ENCODE results near the gene DIS3L2. TPM values are rescaled to one million over a fixed set of nuclear protein-coding genes. Genes with fewer than 3 reads are reported as not detected.

Gene DIS3L2
- total and polyA plus RNA-seq, 2 of the 4 experiments (the other 2 are of a cell fraction), result 14.7 to 19.2 TPM

- Histone ChIP-seq H2AFZ (replicated peaks; ENCODE audit: low read length, poor library complexity) (no peak overlapping the region), H3K4me3 (ENCODE audit: insufficient read depth, low read depth, low read length) (no peak overlapping the region), H2AK5ac (ENCODE audit: low read depth, low read length) (no peak overlapping the region), H2BK20ac (ENCODE audit: low read depth, low read length) (no peak overlapping the region), H3K14ac (replicated peaks; ENCODE audit: low read depth, low read length) (no peak overlapping the region), H3K36me3 (ENCODE audit: control insufficient read depth, insufficient read depth, low read length) (0 out of 2 replicates have a peak, but pooled peaks cover 2% of the 10 kb centered on the region), H2BK120ac (ENCODE audit: low read depth, low read length) (no peak overlapping the region), H3K27me3 (ENCODE audit: control insufficient read depth, insufficient read depth, low read length) (no peaks in the 10 kb centered on the region), H4K5ac (ENCODE audit: low read depth, low read length) (no peak overlapping the region), H2BK15ac (ENCODE audit: low read depth, low read length) (no peak overlapping the region), H3K79me1 (ENCODE audit: low read depth in 1 of 2, low read length in 2 of 2) (no peaks in the 10 kb centered on the region; a peak in 1 of 4 replicates), H3K9ac (ENCODE audit: low read depth, low read length) (no peak overlapping the region), H3K4me2 (ENCODE audit: low read depth, low read length) (no peak overlapping the region), H3K4ac (ENCODE audit: low read depth, low read length) (no peak overlapping the region), H4K91ac (ENCODE audit: insufficient read depth, low read depth, low read length) (no peak overlapping the region), H2BK5ac (ENCODE audit: low read depth, low read length, poor library complexity, severe bottlenecking) (no peak overlapping the region), H3K27ac (ENCODE audit: insufficient read depth, low read length) (no peak overlapping the region), H3K18ac (ENCODE audit: low read depth, low read length) (no peak overlapping the region), H4K20me1 (ENCODE audit: insufficient read depth, low read length) (no peaks in the 10 kb centered on the region), H3K9me3 (ENCODE audit: control insufficient read depth, insufficient read depth, low read length) (peaks cover 2% of the 10 kb centered on the region; the same call in 1 of the 2 replicates), H2AK9ac (replicated peaks; ENCODE audit: low read depth, low read length, poor library complexity) (no peak overlapping the region), H3K4me1 (ENCODE audit: control insufficient read depth, insufficient read depth, low read length) (no peaks in the 10 kb centered on the region), H3K56ac (ENCODE audit: extremely low read depth, insufficient read depth, low read length) (no peak overlapping the region), H3K9me1 (ENCODE audit: insufficient read depth, low read length) (no peaks in the 10 kb centered on the region), H3K23ac (ENCODE audit: low read depth, low read length) (no peak overlapping the region), H4K8ac (ENCODE audit: low read depth in 2 of 2, low read length in 2 of 2) (no peak overlapping the region)
- TF ChIP-seq MXI1 (IDR thresholded peaks at IDR 0.05; ENCODE audit: borderline replicate concordance, low read depth, low read length) (no peak), MAZ (IDR thresholded peaks at IDR 0.05; ENCODE audit: borderline replicate concordance, low read depth, low read length) (no peak), BHLHE40 (IDR thresholded peaks at IDR 0.05; ENCODE audit: low read depth, low read length) (no peak), CHD1 (IDR thresholded peaks at IDR 0.05; ENCODE audit: low read depth, low read length) (no peak), RFX5 (IDR thresholded peaks at IDR 0.05; ENCODE audit: low read depth, low read length) (no peak), FOS (IDR thresholded peaks at IDR 0.05; ENCODE audit: low read depth, low read length) (no peak), CEBPB (IDR thresholded peaks at IDR 0.05; ENCODE audit: low read depth, low read length) (no peak), RCOR1 (IDR thresholded peaks at IDR 0.05; ENCODE audit: insufficient replicate concordance, low read length) (no peak), NFE2L2 (IDR thresholded peaks at IDR 0.05; ENCODE audit: low read depth, low read length) (no peak), MAFK (IDR thresholded peaks at IDR 0.05; ENCODE audit: low read depth, low read length) (no peak), SMC3 (IDR thresholded peaks at IDR 0.05; ENCODE audit: low read depth, low read length) (no peak), POLR2A (IDR thresholded peaks at IDR 0.05; ENCODE audit: low read depth, low read length) (no peak), RAD21 (IDR thresholded peaks at IDR 0.05; ENCODE audit: low read length) (no peak), ELK1 (IDR thresholded peaks at IDR 0.05; ENCODE audit: borderline replicate concordance, low read depth, low read length) (no peak), USF2 (IDR thresholded peaks at IDR 0.05; ENCODE audit: low read depth, low read length) (no peak)
- TF ChIP-seq, protein P1, sequence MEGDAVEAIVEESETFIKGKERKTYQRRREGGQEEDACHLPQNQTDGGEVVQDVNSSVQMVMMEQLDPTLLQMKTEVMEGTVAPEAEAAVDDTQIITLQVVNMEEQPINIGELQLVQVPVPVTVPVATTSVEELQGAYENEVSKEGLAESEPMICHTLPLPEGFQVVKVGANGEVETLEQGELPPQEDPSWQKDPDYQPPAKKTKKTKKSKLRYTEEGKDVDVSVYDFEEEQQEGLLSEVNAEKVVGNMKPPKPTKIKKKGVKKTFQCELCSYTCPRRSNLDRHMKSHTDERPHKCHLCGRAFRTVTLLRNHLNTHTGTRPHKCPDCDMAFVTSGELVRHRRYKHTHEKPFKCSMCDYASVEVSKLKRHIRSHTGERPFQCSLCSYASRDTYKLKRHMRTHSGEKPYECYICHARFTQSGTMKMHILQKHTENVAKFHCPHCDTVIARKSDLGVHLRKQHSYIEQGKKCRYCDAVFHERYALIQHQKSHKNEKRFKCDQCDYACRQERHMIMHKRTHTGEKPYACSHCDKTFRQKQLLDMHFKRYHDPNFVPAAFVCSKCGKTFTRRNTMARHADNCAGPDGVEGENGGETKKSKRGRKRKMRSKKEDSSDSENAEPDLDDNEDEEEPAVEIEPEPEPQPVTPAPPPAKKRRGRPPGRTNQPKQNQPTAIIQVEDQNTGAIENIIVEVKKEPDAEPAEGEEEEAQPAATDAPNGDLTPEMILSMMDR (conservative IDR thresholded peaks at IDR 0.05; ENCODE audit: low read depth, low read length), result no peak
- BruUV-seq (replicated peaks), result no TSS peak
- in situ Hi-C loops (cut with MboI; ENCODE audit: low sequenced_read_pairs), result no loop called here
- dilution Hi-C loops (cut with HindIII; ENCODE audit: low sequenced_read_pairs, unreplicated experiment), result no loop called here
- DNase-seq (no peak), ATAC-seq (ENCODE audit: low read depth) (no peak)
- ChIA-PET POLR2A (ENCODE audit: unreplicated experiment) (no interaction called here), CTCF (no interaction called here)
- intact Hi-C loops (cut with micrococcal nuclease), result no loop called here
- no CpG with 5 or more reads among the region's 1 CpG for WGBS, 2 experiments (ENCODE audit: extremely low coverage in 2 of 2, insufficient read length in 1 of 2)
Measured at GRCh38 chr2:232195487-232195886, 234.0 kb downstream of the DIS3L2 start.
